Keratinocyte (primary cell): Measurements from ENCODE around the gene CCDC102B.

Experiments
- EZH2 ChIP-seq: IDR thresholded peaks from one replicate; pipeline ENCODE4 v1.6.1; 2012; ENCODE audit warnings: inconsistent platforms, mild to moderate bottlenecking, low read length, moderate library complexity
- TF ChIP-seq, protein P1 (sequence below), 3 experiments: IDR thresholded peaks in 1 of 3; conservative IDR thresholded peaks in 1 of 3; optimal IDR thresholded peaks in 1 of 3; 2 replicates in 2 of 3; 3 replicates in 1 of 3; pipeline versions ENCODE3 to v1.5.1; 2011; ENCODE audit warnings: low read length in 3 of 3, mild to moderate bottlenecking in 3 of 3, moderate library complexity in 2 of 3, control low read depth in 1 of 3, inconsistent platforms in 1 of 3; ENCODE audit not compliant: insufficient read depth in 2 of 3; ENCODE audit errors: extremely low read depth in 1 of 3

GRCh38 chr18:68783506-68783905 lies 14.4 kb upstream of the CCDC102B start:
- TF ChIP-seq, protein P1, sequence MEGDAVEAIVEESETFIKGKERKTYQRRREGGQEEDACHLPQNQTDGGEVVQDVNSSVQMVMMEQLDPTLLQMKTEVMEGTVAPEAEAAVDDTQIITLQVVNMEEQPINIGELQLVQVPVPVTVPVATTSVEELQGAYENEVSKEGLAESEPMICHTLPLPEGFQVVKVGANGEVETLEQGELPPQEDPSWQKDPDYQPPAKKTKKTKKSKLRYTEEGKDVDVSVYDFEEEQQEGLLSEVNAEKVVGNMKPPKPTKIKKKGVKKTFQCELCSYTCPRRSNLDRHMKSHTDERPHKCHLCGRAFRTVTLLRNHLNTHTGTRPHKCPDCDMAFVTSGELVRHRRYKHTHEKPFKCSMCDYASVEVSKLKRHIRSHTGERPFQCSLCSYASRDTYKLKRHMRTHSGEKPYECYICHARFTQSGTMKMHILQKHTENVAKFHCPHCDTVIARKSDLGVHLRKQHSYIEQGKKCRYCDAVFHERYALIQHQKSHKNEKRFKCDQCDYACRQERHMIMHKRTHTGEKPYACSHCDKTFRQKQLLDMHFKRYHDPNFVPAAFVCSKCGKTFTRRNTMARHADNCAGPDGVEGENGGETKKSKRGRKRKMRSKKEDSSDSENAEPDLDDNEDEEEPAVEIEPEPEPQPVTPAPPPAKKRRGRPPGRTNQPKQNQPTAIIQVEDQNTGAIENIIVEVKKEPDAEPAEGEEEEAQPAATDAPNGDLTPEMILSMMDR (optimal IDR thresholded peaks at IDR 0.05 in 1 of 3, IDR thresholded peaks at IDR 0.05 in 1 of 3, conservative IDR thresholded peaks at IDR 0.05 in 1 of 3; ENCODE audit: extremely low read depth in 1 of 3, insufficient read depth in 2 of 3, low read length in 3 of 3) = no peak
- no peak for TF ChIP-seq EZH2
